DLD1 (cell line): ENCODE results near the gene PARVA.

Experiments
- in situ Hi-C: cut with HindIII; loops from 2 replicates; pipeline ENCODE4 v1.10.0; 2017; ENCODE audit warnings: low sequenced_read_pairs

PARVA gene

DNA sequence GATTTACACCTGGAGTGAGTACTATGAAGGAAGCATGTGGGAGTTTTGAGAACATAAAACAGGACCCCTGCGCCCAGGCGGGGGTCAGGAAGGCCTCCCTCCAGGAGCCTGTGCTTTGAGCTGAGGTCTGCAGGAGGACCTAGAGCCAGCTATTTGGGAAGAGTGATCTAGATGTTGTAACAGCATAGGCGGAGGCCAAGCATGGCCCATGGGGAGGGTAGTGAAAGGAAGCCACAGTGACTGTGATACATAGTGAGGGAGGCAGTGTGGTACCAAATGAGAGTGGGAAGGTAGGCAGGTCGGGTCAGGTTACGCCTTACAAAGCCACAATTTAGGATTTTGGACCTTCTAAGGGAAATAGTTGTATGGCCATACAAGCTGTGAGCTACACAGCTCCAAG, 147.5 kb downstream of the PARVA start:
- in situ Hi-C loops: no loop called here

GRCh38 chr11:12525466-12526055, 148.2 kb downstream of the PARVA start:
- in situ Hi-C loops: no loop called here

DNA sequence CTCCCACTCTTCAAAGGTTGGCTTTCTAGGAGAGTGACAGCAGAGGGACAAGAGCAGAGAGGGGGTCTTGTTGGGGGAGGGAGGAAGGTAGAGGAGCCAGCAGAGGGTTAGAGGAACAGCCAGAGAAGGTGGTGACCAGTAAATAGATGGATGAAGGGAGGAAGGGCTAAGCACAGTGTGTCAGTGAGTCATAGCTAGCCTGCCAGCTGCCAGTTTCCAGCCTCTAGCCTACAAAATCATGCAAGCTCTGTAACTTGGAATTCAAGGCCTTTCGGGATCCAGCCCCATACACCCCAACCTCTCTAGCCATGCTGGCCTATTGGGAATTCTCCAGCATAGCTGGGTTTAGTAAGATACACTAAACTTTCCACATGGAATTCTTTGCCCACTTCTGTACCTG, 149.4 kb downstream of the PARVA start:
- in situ Hi-C loops: no loop called here

DNA sequence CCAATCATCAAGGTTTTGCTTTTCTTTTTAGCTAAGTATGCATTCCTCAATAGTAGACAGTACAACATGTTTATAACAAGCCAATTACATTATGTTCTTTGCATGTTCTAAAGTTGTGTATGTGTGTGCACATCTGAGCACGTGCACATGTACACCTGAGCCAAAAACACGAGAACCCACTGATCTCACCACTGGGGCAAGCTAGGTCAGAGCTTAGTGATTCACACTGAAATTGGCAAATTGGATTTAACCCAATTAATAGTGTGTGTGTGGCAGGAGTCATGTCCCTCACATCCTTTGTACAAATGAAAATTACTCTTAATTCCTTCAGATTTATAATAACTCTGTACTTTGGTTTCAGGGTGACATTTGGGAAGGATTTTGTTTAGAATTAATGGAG, 151.1 kb downstream of the PARVA start:
- in situ Hi-C loops: no loop called here

DNA sequence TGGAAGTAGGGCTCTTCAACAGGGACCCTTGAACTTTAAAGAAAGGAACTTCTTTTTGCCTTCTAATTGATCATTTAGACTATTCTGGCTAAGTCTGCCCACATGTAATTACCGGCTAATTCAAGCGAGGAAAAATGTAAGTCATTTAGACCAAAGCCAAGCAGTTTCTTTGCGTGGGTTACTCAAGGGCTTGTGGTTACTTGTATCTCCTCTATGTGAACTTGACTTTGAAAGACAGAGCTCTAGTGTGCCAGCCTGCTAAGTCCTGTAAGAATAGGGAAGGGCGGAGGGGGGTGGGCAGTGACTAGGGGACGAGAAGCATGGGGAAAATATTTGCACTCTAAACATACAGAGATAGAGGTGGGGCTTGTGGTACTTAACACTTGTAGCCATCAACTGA, 151.7 kb downstream of the PARVA start:
- in situ Hi-C loops: no loop called here

- in situ Hi-C loops: no loop called here
Observed at GRCh38 chr11:12529793-12530192, 152.4 kb downstream of the PARVA start.

- in situ Hi-C loops: no loop called here
Observed at GRCh38 chr11:12531020-12531419, 153.6 kb downstream of the PARVA start.

DNA sequence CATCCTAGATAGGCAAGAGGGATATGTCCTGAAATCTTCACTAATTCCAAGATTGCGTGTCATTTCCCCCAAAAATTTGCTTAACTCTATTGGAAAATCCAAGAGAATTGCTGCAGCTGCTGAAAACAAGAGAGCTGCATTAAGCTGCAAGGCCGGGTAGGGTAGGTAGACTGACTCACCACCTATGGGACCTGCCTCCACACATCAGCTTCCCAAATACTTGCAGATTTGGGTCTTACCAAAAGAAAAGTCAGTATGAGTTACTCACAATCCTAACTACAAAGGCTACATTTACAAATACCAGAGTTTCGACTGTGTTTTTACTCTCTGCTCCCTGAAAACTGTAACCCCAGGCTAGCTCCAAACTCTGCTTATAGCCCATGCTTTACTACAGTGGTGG, 154.3 kb downstream of the PARVA start:
- in situ Hi-C loops: no loop called here

- in situ Hi-C loops: no loop called here
Observed at GRCh38 chr11:12532580-12532979, 155.2 kb downstream of the PARVA start.

- in situ Hi-C loops: no loop called here
Observed at GRCh38 chr11:12534549-12534948, 157.2 kb downstream of the PARVA start.

GRCh38 chr11:12535321-12535720, 157.9 kb downstream of the PARVA start:
- in situ Hi-C loops: no loop called here

DNA sequence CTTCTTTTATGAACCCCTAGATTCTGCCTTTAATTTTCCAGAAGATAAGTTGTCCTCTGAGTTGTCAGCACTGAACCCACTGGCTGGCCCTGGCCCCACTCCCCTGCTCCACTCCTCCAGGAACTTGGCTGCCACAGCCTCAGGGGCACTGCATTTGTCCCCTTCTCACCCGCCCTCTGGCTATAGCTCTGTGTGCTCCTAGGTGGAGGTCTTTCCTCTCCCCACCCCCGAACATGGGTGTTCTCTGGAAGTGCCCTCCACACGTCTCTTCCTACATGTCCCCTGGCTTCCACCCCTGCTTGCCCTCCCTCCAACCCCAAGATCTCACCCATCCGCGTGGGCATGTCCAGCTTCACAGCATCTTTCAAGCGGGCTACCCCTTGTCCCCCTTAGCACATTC, 159.2 kb downstream of the PARVA start:
- in situ Hi-C loops: no loop called here

GRCh38 chr11:12537778-12538401, 160.5 kb downstream of the PARVA start:
- in situ Hi-C loops: no loop called here

DNA sequence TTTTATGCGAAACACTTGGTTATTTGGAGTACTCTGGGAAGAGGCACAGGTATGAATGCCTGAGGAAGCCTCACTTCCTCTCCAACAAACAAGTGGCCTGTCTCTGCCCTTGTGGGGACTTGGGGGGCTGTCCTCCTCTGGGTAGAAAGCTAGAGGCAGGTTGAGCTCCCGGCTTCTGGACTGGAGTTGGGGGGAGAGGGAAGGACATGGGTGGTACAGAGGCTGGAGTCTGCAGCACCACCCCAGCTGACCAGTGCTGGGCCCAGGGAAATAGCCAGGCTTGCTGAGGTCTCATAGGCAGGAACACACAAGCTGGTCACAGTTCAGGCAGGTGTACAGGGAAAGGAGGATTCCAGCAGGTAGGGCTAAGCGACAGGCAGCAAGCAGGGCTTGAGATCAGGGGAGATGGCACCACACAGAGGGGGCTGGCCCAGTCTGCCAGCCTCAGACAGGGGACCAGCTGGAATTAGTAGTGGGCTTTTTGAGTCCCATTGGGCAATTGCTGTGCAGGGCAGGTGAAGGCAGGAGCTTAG, 161.6 kb downstream of the PARVA start:
- in situ Hi-C loops: no loop called here

- in situ Hi-C loops: no loop called here
Observed at GRCh38 chr11:12539572-12539971, 162.2 kb downstream of the PARVA start.

GRCh38 chr11:12540075-12540680, 162.8 kb downstream of the PARVA start:
- in situ Hi-C loops: no loop called here

- in situ Hi-C loops: no loop called here
Observed at GRCh38 chr11:12540913-12541582, 163.7 kb downstream of the PARVA start.

GRCh38 chr11:12541583-12542151, 164.3 kb downstream of the PARVA start:
- in situ Hi-C loops: no loop called here

GRCh38 chr11:12542186-12542935, 165.0 kb downstream of the PARVA start:
- in situ Hi-C loops: no loop called here

DNA sequence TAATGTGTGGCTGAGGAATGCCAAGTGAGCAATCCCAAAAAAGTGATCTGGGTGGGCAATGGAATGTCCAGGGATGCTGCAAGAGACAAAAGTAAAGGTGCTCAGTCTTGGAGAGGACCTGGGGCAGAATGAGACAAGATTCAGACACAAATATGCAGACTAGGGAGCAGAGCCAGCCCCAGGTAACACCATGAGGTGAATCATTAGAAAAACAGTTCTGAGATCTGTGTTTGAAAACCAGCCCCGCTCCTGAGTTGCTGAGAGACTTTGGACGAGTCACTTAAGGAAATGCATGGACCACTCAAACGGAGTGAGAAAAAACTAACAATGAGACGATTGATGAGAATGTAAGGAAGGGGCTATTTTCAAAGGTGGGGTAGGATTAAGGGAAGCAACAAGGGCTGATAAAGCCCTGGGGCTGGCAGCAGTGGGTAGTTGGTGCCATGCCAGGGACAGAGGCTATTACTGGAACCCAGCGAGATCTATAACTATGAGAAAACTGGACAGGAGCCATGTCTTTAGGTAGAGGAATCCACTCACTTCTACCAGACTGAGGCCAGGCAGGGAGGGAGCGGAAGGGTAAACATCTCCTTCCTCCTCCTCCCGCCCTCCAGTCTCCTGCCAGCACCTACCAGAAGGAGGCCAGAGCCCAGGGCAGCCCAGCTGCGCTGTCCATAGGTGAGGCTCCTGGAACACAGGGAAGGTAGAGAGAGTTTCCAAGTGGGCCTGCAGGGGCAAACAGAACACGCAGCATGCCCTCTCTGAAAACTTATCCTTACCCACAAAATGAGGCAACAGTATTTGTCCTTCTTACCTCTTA, 166.4 kb downstream of the PARVA start:
- in situ Hi-C loops: no loop called here
